UCSD-AML1 (cell line): ENCODE measurements around the gene IL18R1.
"Not testable (repeated sequence)": the region's sequence is repeated elsewhere in the genome, so short reads cannot be mapped to it uniquely, and the experiment has no call there.

Experiments used
- DNase-seq: peaks from one replicate; lab custom pipeline; 2025; ENCODE audit not compliant: unreplicated experiment; lab: John Stamatoyannopoulos, UW

The IL18R1 gene, protein sequence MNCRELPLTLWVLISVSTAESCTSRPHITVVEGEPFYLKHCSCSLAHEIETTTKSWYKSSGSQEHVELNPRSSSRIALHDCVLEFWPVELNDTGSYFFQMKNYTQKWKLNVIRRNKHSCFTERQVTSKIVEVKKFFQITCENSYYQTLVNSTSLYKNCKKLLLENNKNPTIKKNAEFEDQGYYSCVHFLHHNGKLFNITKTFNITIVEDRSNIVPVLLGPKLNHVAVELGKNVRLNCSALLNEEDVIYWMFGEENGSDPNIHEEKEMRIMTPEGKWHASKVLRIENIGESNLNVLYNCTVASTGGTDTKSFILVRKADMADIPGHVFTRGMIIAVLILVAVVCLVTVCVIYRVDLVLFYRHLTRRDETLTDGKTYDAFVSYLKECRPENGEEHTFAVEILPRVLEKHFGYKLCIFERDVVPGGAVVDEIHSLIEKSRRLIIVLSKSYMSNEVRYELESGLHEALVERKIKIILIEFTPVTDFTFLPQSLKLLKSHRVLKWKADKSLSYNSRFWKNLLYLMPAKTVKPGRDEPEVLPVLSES

DNA sequence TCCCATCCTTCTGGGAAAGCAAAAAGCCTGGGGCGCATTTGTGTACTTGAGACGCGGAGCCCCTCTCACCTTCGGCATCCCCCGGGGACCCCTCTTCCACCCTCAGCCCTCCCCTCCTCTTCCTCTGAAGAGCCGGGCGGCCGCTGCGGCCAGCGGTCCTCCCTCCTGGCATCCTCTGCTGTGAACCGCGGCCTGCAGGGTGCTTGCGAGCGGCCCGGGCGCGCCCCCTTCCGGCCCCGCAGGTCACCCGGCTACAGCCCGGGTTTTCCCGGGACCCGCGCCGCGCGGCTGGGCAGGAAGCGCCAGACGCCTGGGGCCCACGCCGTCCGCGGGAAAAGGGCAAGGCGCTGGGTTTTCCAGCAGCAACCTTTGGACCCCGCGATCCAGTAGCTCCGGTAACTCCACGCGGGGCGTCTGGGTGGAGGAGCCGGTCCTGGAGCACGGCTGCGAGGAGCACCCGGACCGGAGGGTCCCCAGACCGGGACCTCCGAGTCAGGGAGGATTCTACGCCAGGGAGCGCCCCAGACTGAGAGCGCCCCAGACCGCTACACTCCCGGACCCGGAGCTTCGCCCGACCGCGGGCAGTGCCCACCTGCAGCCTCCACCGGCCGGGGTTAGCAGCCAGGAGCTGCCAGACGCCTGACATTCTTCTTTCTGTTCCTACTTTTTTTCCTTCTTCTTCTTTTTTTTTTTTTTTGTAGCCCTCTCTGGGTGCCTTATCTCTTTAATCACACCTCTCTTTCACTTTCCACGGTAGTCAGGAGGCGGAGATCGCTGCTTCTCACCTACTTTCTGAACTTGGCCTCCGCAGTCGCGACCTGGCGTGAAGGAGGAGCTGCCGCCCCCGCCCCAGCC is at the start of gene IL18R1:
TSS of gene IL18R1 (plus strand) at position 271 of the 855 bp plus-strand sequence. CDS start 6,865 bp downstream, outside the sequence.
- peak; percentile 86 for DNase-seq

DNA sequence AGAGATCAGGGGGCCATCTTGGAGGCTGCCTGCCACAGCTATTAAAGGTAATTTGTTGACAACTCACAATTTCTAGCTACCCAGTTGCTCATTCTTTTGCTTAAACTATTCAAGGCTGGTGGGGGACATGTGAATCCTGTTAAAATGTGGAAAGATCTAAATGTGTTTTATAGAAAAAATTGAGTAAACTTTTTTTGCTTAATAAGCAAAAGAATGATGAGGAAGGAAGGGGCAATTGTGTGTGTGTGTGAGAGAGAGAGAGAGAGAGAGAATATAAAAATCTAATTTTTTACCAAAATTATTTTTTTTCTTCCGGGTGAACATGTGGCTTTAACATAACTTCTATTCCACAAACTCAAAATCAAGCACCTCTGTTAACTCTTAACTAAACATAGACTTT is 49.5 kb upstream of the IL18R1 start:
- no peak for DNase-seq

DNA sequence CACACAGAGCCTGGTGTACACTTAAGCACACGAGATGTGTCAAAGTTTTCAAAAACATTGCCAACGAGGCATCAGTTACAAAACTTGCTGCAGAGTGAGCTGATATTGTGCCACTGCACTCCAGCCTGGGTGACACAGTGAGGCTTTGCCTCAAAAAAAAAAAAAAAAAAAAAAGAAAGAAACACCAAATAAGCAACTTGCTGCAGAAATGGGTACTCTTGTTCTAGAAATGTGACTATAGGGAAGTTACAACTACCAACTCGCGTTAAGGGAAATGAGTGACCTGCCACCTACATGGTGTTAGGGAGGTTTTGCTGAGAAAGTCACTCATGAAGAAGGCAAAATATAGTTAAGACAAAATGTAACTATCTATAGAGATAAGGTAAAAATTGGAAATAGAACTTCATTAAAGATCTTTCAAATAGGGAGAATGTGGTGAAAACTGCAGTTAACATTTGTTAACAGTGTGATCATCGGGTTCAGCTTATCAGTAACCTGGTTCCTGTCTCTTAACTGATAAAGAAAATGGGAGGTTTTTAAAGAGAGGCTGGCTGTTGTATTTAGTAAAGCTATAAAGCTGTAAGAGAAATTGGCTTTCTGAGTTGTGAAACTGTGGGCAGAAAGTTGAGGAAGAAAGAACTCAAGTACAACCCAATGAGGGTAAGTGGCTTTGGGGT is 44.5 kb upstream of the IL18R1 start, which contains the start of gene IL1RL1:
TSS of gene IL1RL1 (plus strand) at position 600 of the 677 bp plus-strand sequence. CDS start 26,702 bp downstream, outside the sequence.
- DNase-seq = no peak

DNA sequence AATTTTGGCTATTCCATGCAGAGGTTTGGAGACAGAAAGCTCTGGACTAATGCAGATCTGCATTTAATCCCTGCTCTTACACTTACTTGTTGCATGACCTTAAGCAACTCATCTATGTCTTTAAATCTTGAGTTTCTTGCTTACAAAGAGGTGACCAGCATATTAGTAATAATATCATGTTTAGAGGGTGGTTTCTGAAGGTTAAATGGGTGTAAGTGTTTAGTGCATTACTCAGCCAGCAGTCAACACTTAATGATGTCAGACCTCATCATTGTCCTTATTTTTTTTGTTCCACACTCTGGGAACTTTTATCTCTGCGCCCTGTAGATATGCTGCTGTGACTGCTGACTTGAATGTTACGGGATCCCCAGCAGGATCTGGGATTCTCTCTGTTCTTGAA is 42.6 kb upstream of the IL18R1 start:
- DNase-seq = no peak

DNA sequence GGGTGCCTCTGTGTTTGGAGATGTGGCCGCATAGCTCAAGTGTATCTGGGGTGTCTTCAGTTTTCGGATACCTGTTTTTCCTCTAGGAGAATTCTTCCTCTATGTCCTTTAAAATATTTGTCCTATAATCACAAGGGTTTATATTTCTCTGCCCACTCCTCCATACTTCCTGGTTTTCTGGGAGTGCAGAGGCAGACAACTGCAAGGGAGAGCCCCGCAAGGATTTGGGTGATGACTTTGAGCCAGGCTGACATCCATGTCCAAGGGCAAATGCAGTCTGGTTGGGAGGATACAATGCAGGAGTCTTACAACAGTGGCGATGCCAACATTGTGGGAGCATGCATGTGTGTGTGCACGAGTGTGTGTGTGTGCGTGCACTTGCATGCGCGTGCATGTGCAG is 42.1 kb upstream of the IL18R1 start:
- no peak for DNase-seq

DNA sequence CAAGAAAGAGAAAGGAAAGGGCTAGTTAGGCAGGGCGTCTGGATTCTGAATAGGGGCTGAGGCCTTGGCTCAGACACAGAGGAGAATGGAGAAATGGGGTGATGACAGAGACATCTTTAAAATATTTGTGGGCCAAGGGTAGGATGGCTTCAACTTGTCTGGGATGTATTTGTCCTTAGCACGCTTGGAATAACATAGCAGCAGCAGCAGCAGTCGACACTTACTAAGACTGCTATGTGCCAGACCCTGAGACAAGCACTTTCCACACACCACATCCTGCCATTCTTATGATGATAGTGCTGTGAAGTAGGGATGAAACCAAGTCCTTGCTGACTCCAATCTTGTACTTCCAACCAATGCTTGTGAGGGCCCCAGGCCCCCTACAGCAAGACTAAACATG is 41.6 kb upstream of the IL18R1 start:
- no peak for DNase-seq

DNA sequence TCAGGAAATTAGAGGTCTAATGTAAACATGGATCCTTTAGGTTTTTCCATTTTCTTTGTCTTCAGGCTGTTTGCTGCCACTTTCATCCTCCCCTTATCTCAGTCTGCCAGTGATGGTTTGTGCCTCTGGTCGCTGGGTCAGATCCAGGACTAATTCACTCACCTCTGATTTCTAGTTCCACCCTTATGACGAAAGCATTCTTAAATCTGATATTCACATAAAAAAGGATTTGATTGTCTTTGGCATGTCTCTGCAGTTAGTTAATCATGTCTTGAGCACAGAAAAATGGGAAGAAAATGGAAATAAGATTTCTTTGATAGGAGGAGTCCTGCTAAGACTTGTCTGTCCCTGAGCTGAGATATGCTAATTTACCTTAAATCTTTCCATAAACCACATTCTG is 39.7 kb upstream of the IL18R1 start:
- DNase-seq = no peak

DNA sequence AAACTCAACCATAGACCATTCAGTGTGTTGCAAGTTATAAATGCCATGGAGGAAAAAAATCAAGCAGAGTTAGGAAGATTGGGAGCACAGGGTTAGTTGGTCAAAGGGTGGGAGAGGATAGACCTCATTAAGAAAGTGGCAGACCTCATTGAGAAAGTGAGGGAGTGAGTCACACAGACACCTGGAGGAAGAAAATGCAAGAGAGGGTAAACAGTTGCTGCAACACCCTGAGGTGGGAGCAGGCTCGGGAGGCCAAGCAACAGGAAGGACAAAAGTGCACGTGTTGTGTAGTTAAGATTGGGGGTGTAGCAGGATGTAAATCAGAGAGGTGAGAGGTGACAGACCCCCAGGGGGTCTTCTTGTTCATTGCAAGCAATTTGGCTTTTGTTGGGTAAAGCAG is 37.9 kb upstream of the IL18R1 start:
- no peak for DNase-seq

DNA sequence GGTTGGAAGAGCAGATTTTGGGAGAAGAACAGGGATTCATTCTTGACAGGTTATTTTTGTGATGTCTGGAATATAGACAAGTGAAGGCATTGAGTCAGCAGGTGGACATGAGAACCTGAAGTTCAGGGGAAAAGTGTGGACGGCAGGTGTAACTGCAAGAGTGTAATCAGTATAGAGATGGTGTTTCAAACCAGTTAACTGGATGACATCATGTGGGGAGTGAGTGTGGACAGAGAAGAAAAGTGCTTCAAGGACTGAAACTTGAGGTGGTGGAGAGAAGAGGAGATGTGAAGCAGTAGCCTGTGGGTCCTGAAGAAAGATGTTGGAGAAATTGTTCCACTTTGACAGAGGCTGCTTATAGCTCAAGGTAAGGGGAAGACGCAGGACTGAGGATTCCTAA is 37.2 kb upstream of the IL18R1 start:
- no peak for DNase-seq

DNA sequence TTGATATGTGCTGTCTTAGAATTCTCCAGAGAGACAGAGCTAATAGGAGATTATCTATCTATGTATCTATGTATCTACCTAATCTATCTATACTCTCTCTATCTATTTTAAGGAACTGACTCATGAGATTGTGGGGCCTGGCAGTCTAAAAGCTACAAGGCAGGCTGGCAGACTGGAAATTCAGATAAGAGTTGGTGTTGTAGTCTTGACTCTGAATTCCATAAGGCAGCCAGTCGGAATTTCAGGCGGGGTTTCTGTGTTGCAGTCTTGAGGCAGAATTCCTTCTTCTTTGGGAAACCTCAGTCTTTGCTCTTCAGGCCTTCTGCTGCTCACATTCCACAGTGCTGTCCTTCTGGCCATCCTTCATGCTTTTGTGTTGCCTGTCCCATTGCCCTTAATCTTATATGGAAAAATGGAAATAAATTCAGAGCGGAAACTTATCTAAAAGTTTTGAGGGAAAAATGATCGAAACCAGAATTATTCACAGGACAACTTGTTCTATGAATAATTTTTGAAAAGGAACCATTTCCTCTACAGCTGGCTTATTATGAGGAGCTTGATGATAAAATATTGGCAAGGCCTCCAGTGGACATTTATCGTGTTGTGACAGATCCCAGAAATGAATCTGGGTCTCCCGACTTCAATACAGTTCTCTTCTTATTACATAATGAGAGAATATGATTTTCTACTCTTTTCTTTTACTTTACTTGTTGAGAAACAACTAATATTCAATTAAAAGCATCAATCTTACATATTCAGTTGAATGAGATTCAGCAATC is 33.5 kb upstream of the IL18R1 start:
- DNase-seq = no peak

DNA sequence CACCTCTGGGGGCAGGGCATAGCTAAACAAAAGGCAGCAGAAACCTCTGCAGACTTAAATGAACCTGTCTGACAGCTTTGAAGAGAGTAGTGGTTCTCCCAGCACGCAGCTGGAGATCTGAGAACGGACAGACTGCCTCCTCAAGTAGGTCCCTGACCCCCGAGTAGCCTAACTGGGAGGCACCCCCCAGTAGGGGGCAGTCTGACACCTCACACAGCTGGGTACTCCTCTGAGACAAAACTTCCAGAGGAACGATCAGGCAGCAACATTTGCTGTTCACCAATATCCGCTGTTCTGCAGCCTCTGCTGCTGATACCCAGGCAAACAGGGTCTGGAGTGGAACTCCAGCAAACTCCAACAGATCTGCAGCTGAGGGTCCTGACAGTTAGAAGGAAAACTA is 30.7 kb upstream of the IL18R1 start:
- not testable (repeated sequence) for DNase-seq

DNA sequence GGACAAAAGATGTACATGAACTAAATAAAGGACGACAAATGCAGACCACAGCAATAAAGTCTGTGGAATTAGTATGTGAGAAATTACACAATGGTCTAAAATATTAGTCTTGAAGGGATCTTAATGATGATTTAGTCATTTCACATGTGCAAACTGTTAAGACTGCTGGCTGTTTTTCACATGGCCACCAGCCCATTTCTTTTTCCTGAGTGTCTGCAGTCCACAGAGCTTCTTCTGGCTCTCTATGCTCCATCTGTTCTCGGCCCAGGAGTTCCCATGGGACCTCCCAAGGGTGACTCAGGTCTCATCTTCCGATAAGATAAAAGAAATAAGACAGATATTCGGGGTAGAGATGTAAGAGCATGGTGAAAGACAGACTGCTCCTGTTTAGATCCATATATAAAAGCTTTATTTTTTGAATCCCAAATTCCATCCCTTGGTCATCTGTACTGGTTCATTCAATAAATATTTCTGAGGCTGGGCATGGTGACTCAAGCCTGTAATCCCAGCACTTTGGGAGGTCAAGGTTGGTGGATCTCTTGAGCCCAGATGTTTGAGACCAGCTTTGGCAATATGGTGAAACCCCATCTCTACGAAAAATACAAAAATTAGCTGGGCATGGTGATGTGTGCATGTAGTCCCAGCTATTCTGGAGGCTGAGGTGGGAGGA is 24.1 kb upstream of the IL18R1 start:
- no peak for DNase-seq

DNA sequence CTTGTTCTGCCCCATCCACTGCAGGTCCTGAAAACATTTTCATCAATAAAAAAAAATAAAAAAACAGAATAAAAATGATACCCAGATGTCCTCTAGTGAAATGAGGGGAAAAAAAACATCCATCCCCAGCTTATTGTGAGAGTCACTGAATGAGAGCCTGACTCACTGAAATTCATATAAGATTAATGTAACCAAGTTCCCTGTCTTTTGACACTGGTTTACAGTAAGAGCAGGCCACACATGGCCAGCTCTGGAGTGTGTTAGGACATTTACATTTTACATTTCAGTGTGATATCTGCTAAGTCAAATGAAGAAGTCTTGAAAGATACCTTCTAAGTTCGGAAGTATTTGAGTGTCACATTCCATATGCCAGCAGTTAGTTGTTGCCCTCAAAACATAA is 21.1 kb upstream of the IL18R1 start:
- DNase-seq = no peak

DNA sequence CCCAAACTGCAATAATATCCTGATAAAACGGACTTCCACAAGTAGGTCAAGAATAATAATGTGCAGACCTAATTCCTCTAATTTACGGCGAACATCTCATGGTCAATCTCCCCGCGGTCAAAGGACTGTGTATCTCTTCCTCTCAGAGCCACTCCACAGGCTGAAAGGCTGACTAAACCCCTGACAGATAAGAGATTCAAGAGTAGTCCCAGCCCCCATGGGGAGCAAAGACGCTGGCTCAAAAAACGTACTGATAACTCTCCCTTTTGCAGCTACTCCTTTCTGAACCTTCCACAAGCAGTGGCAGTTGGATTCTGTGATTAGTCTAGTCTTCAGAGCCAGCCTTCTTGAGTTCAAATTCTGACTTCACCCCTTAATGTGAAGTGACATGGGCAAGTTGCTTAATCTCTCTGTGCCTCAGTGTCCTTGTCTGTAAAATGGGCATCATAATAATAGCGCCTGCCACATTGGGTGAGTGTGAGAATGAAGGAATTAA is 19.7 kb upstream of the IL18R1 start:
- DNase-seq = peak; percentile 67

DNA sequence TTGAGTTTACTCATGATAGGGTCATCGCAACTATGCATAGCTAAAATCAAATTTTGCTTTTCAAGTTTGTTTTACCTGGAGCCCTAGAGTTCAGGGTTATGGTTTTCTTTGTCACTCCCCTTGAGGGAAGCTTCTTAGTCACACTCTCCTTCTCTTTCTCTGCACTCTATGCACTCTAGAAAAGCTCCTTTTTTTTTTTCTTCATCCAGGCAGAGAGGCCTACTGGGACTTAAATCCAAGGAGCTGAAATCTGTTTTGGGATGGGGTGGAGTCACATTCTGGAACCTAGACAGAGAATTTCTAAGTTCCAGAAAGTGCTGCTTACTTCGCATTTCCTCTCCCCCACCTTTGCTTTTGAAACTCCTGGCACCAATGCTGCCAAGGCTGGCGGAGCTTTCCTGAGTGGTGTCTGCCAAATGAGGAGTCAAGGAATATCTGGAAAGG is 19.1 kb upstream of the IL18R1 start:
- no peak for DNase-seq

DNA sequence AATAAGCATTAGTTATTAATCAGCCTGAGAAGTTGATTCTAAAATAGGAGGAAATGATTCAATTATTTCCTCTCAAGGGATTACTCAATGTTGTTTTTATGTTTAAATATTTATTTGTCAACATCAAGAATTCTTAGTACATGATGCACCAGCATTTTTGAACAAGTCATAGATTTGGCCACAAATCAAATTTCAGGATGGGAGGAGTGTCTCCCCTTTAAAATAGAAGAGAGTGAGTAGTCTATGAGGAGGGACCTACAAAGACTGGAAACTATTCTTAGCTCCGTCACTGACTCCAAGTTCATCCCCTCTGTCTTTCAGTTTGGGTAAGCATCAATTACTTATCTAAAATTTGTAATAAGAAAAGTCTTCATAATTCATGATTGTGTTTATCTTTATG is 18.6 kb upstream of the IL18R1 start:
- DNase-seq = no peak

DNA sequence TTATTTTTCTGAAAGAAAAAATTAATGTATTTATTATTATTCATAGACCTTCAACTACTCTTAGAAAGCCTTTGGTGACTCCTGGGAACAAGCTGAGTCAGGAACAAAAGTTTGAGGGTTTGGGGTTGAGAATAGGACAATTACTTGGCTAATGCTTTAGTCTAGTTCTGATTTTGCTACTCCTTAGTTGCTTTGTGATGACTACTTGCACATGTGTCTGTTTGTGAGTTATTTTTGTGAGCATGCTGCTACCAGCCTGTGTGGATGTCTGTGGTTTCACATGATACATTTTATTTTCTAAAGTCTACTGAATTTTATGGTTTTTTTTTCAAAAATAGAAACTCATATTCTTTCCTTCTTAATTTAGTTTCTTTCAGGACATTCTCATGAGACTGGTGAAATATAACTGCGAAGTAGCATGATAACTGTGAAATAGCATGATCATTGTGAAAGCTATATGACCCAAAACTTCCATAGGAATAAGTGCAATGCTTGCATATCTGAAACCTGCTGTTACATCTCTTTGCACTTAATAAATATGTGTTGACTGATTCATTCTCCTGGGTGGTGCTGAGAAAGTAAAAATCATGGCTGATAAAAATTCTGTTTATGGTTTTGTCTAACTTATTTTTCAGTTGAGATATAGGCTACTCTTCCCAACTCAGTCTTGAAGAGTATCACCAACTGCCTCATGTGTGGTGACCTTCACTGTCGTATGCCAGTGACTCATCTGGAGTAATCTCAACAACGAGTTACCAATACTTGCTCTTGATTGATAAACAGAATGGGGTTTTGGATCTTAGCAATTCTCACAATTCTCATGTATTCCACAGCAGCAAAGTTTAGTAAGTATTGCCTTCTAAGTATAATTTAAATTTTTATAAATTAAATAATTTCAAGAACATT is 17.9 kb upstream of the IL18R1 start:
- DNase-seq = no peak

DNA sequence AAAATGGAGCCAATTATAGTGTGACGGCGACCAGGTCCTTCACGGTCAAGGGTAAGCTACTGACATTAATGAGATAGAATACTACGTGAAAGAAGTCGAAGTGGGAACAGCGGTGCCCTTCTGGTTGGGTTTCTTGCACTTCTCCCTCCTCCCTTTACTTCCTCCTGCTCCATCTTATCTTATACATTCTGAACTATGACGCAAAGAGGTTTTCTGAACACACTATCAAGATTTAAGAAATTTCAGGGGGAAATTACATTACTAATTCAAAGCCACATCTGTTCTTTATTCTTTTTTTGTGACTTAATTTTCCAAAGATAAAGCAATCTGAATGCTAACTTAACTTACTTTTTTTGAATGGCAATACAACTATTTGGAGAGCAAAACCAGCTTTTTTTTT is 14.8 kb upstream of the IL18R1 start:
- DNase-seq = no peak

DNA sequence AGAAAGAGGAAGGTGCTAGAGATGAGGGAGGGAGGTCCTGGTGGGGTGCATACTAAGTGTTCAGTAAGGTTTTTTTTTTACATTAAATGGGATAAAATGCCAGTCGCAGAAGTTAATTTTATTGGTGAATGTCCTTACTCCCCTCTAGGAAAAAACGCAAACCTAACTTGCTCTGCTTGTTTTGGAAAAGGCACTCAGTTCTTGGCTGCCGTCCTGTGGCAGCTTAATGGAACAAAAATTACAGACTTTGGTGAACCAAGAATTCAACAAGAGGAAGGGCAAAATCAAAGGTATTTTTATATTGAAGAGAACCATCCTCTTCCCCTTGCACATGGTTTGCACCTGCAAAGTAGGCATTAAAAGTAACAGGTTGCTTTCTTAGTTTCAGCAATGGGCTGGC is 12.7 kb upstream of the IL18R1 start:
- DNase-seq = no peak
